ENCODE measurements around the gene SLC7A10. TPM values are rescaled to one million over a fixed set of nuclear protein-coding genes. Genes with fewer than 3 reads are reported as not detected.

SLC7A10 gene
- total RNA-seq, 1 donor from 2014 or later = not detected

DNA sequence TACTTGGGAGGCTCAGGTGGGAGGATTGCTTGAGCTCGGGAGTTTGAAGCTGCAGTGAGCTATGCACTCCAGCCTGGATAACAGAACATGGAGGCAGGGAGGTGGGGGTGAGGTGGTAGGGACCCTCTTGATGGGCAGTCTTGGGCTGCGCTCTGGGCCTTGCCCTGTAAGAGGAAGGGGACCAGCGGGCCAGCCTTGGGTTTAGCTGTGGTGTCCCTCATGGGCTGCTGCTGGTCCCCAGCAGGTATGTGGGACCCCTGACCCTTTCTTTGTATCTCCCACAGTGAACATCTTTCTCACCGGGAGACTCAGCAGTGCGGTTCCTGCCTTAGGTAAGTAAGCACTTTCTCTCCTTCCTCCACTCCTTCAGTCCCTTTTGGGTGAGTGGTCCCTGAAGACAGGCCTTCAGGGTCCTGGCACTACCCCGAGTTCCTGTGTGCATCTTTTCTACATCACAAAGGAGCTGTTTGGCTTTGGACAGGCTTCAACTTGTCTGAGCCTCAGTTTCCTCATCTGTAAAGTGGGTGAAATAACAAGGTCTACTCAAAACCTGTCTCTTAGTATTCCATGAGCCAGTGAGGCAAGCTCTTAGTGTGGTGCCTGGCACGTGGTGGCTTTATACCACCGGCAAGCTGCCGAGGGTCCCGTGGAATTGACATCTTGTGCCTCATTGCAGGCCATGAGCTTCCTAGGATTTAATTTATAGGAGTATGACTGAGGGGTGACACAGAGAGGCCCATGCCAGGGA, 29.0 kb downstream of the SLC7A10 start:
- Mint-ChIP-seq H3K4me3 (ENCODE audit: unreplicated experiment) (no peak overlapping the region), H3K27me3 (ENCODE audit: unreplicated experiment) (peaks cover 6% of the 10 kb centered on the region), H3K9me3 (ENCODE audit: unreplicated experiment) (peaks cover 10% of the 10 kb centered on the region), H3K36me3 (ENCODE audit: unreplicated experiment) (no peaks in the 10 kb centered on the region), H3K27ac (ENCODE audit: unreplicated experiment) (no peak overlapping the region), H3K4me1 (ENCODE audit: low read depth, unreplicated experiment) (no peaks in the 10 kb centered on the region)
- DNase-seq = no peak
- no peak for TF ChIP-seq CTCF (IDR thresholded peaks at IDR 0.05; ENCODE audit: partially characterized antibody, unreplicated experiment)

DNA sequence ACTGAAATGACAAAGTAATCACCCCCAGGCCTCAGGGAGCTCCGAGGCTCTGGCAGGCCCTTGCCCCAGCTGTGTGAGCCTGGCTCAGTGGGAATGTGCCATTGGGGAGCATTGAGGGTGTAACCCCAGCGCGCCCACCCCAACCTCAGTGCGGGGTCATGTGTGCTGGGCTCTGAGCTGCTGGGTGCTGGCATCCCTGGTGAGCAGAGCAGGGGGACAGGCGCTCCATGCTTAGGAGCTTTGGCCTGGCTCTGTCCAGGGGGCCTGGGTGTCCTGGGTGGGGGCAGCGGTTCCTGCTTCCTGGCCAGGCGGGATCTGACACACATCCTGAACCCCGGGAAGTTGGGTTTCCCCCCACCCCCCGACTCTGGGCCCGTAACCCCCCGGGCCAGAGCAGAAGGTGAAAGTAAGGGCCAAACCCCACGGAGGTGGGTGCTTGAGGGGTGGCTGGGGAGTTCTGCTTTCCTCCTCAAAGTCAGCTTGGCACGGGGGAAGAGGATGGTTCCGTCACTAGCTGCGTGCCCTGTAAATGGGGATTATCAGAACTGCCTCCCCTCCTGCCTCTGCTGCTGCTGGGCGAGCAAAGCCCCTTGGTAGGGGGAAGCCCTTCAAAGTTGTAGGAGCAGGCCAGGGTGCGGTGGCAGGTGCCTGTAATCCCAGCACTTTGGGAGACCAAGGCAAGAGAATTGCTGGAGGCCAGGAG, 29.9 kb downstream of the SLC7A10 start:
- no peak for DNase-seq
- H3K4me1 Mint-ChIP-seq (ENCODE audit: low read depth, unreplicated experiment) = no peaks in the 10 kb centered on the region
- H3K36me3 Mint-ChIP-seq (ENCODE audit: unreplicated experiment) = no peaks in the 10 kb centered on the region

DNA sequence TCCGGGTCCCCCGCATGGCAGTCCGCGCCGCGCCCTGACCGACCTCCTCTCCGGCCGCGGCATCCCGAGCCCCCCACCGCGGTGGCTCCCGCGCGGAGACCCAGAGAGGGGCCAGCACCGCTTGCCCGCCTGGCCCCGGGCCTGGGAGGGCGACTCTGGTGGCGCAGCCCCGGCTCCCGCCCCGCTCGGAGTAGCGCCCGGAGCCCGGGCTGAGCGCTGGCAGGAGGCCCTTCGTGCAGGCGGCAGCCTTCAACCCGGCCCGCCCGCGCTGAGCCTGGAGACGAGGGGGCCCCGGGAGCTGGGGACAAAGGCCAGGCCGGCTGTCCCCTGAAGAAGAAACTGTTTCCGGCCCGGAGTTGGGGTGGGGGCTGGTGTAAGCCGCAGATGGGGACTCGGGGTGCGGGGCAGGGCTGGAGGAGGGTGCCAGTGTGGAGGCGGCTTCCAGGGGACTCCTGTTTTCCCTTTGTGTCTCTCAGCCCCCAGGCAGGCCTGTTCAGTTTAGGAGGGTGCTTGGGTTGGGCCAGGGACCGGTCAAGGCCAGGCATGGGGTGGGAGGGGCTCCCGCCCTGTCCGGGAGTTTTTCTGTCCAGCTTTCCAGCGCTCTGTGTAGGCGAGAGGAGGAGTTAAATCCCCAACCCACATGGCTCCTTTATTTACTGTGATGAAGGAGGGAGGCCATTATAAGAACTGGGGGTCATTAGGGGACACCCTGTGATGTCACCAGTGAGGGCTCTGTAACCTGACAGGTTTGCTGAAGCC, 30.6 kb downstream of the SLC7A10 start:
- H3K9me3 Mint-ChIP-seq (ENCODE audit: unreplicated experiment) = peaks cover 10% of the 10 kb centered on the region

More for the DNA sequence above, 29.9 kb downstream of the SLC7A10 start:
- H3K4me3 Mint-ChIP-seq (ENCODE audit: unreplicated experiment) = peak overlapping the region; percentile 88
- TF ChIP-seq CTCF (IDR thresholded peaks at IDR 0.05; ENCODE audit: partially characterized antibody, unreplicated experiment) = no peak
- peaks cover 6% of the 10 kb centered on the region for H3K27me3 Mint-ChIP-seq (ENCODE audit: unreplicated experiment)
- H3K27ac Mint-ChIP-seq (ENCODE audit: unreplicated experiment) = no peak overlapping the region
- peaks cover 10% of the 10 kb centered on the region for H3K9me3 Mint-ChIP-seq (ENCODE audit: unreplicated experiment)

DNA sequence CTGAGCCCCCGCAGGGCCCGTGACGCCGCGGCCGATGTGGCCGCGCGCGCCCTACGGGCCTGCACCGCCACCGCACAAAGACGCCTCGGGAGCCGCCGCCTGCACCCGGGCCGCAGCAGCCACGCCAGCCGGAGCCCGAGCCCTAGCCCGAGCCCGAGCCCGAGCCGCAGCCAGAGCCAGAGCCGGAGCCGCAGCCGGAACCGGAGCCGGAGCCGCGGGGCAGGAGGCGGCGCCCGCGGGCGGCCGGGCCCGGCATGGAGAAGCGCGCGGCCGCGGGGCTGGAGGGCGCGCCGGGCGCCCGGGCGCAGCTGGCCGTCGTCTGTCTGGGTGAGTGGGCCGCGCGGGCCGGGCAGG, 31.1 kb downstream of the SLC7A10 start:
- DNase-seq = no peak
- peaks cover 6% of the 10 kb centered on the region for H3K27me3 Mint-ChIP-seq (ENCODE audit: unreplicated experiment)
- no peaks in the 10 kb centered on the region for H3K36me3 Mint-ChIP-seq (ENCODE audit: unreplicated experiment)
- H3K27ac Mint-ChIP-seq (ENCODE audit: unreplicated experiment) = no peak overlapping the region
- no peaks in the 10 kb centered on the region for H3K4me1 Mint-ChIP-seq (ENCODE audit: low read depth, unreplicated experiment)
- peaks cover 10% of the 10 kb centered on the region for H3K9me3 Mint-ChIP-seq (ENCODE audit: unreplicated experiment)
- TF ChIP-seq CTCF (IDR thresholded peaks at IDR 0.05; ENCODE audit: partially characterized antibody, unreplicated experiment) = no peak
- H3K4me3 Mint-ChIP-seq (ENCODE audit: unreplicated experiment) = no peak overlapping the region

More for the DNA sequence above, 30.6 kb downstream of the SLC7A10 start:
- no peaks in the 10 kb centered on the region for H3K4me1 Mint-ChIP-seq (ENCODE audit: low read depth, unreplicated experiment)
- no peaks in the 10 kb centered on the region for H3K36me3 Mint-ChIP-seq (ENCODE audit: unreplicated experiment)
- H3K4me3 Mint-ChIP-seq (ENCODE audit: unreplicated experiment) = peak overlapping the region; percentile 88
- H3K27ac Mint-ChIP-seq (ENCODE audit: unreplicated experiment) = no peak overlapping the region
- peaks cover 6% of the 10 kb centered on the region for H3K27me3 Mint-ChIP-seq (ENCODE audit: unreplicated experiment)
- DNase-seq = peak; percentile 60
- TF ChIP-seq CTCF (IDR thresholded peaks at IDR 0.05; ENCODE audit: partially characterized antibody, unreplicated experiment) = no peak
